22Rv1 (cell line): Measurements from ENCODE around the gene RASSF4.

Experiments
- CTCF ChIP-seq: fragments of 450-650 bp; IDR thresholded peaks from 2 replicates; pipeline ENCODE4 v1.5.1; 2017; ENCODE audit warnings: mild to moderate bottlenecking
- ZFX ChIP-seq: fragments of 450-650 bp; IDR thresholded peaks from 2 replicates; pipeline ENCODE4 v1.6.1; 2017; ENCODE audit warnings: antibody characterized with exemption, borderline replicate concordance

GRCh38 chr10:44977287-44978212 is 17.9 kb downstream of the RASSF4 start:
- TF ChIP-seq ZFX (no peak), CTCF (no peak)
